Stomach smooth muscle (tissue), 2 donors: Measurements from ENCODE around the gene CDO1.
"Not testable (repeated sequence)": the region's sequence is repeated elsewhere in the genome, so short reads cannot be mapped to it uniquely, and the experiment has no call there.

ENCODE experiments used
- H3K27ac ChIP-seq: one replicate; pipeline ENCODE4 v1.7.0; 2013; ENCODE audit warnings: mild to moderate bottlenecking, low read length, inconsistent platforms
- H3K27me3 ChIP-seq, 2 donors: one replicate each; pipeline ENCODE4 v1.7.0; 2013; ENCODE audit warnings: low read length in 2 of 2; ENCODE audit not compliant: insufficient read depth in 2 of 2, control insufficient read depth in 1 of 2
- H3K36me3 ChIP-seq, 2 donors: one replicate each; pipeline ENCODE4 v1.7.0; 2013; ENCODE audit warnings: low read length in 2 of 2; ENCODE audit not compliant: control insufficient read depth in 2 of 2, insufficient read depth in 2 of 2
- H3K4me1 ChIP-seq: one replicate; pipeline ENCODE4 v1.7.0; 2013; ENCODE audit warnings: low read length; ENCODE audit not compliant: control insufficient read depth, insufficient read depth
- H3K4me3 ChIP-seq, 2 donors: one replicate each; pipeline ENCODE4 v1.7.0; 2013; ENCODE audit warnings: low read length in 2 of 2
- H3K9ac ChIP-seq, 2 donors: one replicate each; pipeline ENCODE4 v1.7.0; 2013; ENCODE audit warnings: low read length in 2 of 2, mild to moderate bottlenecking in 1 of 2
- H3K9me3 ChIP-seq, 2 donors: one replicate each; pipeline ENCODE4 v1.7.0; 2013; ENCODE audit warnings: low read length in 2 of 2; ENCODE audit not compliant: control insufficient read depth in 2 of 2
- donor health status: healthy.
- donor health status: Pancreatic carcinoma.

CDO1 gene

DNA sequence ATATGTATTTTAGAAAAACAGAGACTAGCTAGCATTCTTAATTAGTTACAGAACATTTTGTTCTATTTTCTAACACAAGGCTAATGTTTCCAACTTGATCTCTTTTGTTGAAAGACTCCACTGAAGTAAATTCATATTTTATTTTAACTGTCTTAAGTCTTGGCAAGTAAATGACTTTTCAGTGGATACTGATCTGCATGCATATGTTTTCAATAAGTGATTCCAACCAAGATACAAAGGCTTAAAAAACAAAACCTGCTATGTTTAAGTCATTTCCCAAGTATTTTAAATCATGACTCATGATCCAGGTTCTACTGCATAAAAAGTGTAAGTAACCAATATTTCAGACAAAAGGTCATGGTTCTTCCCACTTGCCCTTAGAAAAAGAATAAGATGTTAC is 5.7 kb downstream of the CDO1 start:
- peaks cover 4 to 17% of the 10 kb centered on the region in 2 donors for H3K27me3 ChIP-seq
- H3K27ac ChIP-seq = no peak overlapping the region
- H3K4me1 ChIP-seq = no peaks in the 10 kb centered on the region
- H3K36me3 ChIP-seq = peaks cover 0 to 2% of the 10 kb centered on the region in 2 donors
- H3K4me3 ChIP-seq = no peak overlapping the region
- no peaks in the 10 kb centered on the region for H3K9me3 ChIP-seq
- no peak overlapping the region for H3K9ac ChIP-seq

- H3K36me3 ChIP-seq = peaks cover 0 to 2% of the 10 kb centered on the region in 2 donors
Measured at GRCh38 chr5:115809946-115810345, 6.5 kb downstream of the CDO1 start.

DNA sequence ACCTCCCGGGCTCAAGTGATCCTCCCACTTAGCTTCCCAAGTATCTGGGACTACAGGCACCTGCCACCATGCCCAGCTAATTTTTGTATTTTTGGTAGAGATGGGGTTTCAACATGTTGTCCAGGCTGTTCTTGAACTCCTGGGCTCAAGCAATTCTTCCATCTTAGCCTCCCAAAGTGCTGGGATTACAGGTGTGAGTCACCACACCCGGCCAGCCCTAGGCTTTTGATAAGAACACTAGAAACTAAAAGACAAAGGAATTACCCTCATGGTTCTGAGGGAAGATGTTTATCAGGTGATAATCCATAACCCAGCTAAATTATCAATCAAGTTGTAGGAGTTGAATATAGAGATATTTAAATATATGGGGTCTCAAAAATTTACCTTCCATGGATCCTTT is 8.4 kb downstream of the CDO1 start:
- H3K27me3 ChIP-seq, H3K9ac ChIP-seq, H3K9me3 ChIP-seq, H3K27ac ChIP-seq, H3K4me1 ChIP-seq, H3K4me3 ChIP-seq, H3K36me3 ChIP-seq: not testable (repeated sequence)

More at GRCh38 chr5:115809946-115810345, 6.5 kb downstream of the CDO1 start:
- Histone ChIP-seq H3K4me3 (no peak overlapping the region), H3K27ac (no peak overlapping the region), H3K27me3 (peaks cover 0 to 9% of the 10 kb centered on the region in 2 donors), H3K9ac (no peak overlapping the region), H3K4me1 (no peaks in the 10 kb centered on the region), H3K9me3 (no peaks in the 10 kb centered on the region)

- Histone ChIP-seq H3K9ac (no peak overlapping the region), H3K9me3 (no peaks in the 10 kb centered on the region), H3K36me3 (peaks cover 0 to 2% of the 10 kb centered on the region in 2 donors), H3K4me1 (no peaks in the 10 kb centered on the region), H3K27me3 (no peaks in the 10 kb centered on the region), H3K4me3 (no peak overlapping the region), H3K27ac (no peak overlapping the region)
Measured at GRCh38 chr5:115807654-115808052, 8.8 kb downstream of the CDO1 start.

- Histone ChIP-seq H3K27me3 (no peaks in the 10 kb centered on the region), H3K9me3 (no peaks in the 10 kb centered on the region), H3K4me3 (no peak overlapping the region), H3K9ac (no peak overlapping the region), H3K27ac (no peak overlapping the region), H3K4me1 (no peaks in the 10 kb centered on the region), H3K36me3 (peaks cover 0 to 2% of the 10 kb centered on the region in 2 donors)
Measured at GRCh38 chr5:115806986-115807653, 9.3 kb downstream of the CDO1 start.

DNA sequence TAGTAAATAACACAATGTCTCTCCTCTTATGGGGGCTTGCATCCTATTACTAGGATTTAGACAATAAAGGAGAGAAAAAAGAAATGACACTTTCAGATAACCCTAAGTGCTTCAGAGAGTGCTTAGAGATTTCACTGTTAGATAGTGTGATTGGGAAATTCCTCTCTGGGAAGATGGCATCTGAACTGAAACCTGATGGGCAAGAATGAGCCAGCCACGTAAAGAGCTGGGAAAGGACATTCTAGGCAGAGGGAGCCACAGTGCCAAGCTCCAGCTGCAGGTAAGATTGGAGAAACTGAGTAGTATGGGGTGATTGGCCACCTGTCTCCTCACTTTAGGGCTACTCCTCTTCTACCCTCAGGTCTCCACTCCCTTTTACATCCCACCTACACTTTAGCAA is 14.5 kb downstream of the CDO1 start:
- no peaks in the 10 kb centered on the region for H3K4me1 ChIP-seq
- H3K27me3 ChIP-seq = no peaks in the 10 kb centered on the region
- no peak overlapping the region for H3K4me3 ChIP-seq
- H3K9ac ChIP-seq = no peak overlapping the region
- no peaks in the 10 kb centered on the region for H3K9me3 ChIP-seq
- no peaks in the 10 kb centered on the region for H3K36me3 ChIP-seq
- no peak overlapping the region for H3K27ac ChIP-seq

DNA sequence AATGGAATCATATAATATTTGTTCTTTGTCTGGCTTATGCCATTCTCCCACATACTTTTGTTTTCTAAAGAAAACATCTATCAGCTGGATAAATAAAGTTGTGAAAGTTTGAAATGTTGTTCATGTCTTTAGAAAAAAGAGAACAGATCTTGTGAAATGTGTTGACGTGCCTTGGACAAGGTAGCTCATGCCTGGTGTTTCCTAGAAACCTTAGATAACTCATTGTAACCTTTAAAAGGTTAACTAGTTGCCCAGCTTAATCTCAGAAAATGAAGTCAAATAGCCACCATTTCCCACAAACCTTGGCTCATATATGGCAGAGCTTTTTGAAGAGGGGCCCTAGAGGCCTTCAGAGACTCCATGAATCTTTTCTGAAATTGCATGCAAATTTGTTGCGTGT is 15.3 kb downstream of the CDO1 start:
- Histone ChIP-seq H3K4me3 (no peak overlapping the region), H3K27ac (no peak overlapping the region), H3K9ac (no peak overlapping the region), H3K9me3 (no peaks in the 10 kb centered on the region), H3K4me1 (no peaks in the 10 kb centered on the region), H3K36me3 (no peaks in the 10 kb centered on the region), H3K27me3 (no peaks in the 10 kb centered on the region)

DNA sequence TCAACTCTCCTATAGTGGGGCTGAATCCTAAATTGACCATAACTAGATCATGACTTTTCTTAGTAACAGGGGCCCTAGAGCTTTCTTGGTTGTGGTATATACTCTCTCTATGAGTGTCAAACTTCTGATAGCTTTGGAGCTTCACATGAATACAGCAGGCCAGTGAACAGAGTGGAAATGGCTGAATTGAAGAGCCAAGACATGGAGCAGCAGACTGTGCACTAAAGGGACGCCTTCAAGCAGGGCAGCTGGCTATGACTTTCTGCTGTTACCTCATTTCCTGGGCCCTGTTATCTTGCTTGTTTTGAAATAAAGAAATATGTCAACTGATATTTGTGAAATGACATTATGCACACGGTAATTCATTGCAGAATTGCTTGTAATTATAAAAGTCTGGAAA is 16.4 kb downstream of the CDO1 start:
- Histone ChIP-seq H3K4me3 (no peak overlapping the region), H3K9ac (no peak overlapping the region), H3K27ac (no peak overlapping the region), H3K36me3 (no peaks in the 10 kb centered on the region), H3K4me1 (no peaks in the 10 kb centered on the region), H3K9me3 (no peaks in the 10 kb centered on the region), H3K27me3 (no peaks in the 10 kb centered on the region)

GRCh38 chr5:115798252-115798651 is 18.2 kb downstream of the CDO1 start:
- H3K36me3 ChIP-seq = no peaks in the 10 kb centered on the region
- H3K27ac ChIP-seq = no peak overlapping the region
- no peaks in the 10 kb centered on the region for H3K9me3 ChIP-seq
- no peak overlapping the region for H3K9ac ChIP-seq
- no peaks in the 10 kb centered on the region for H3K27me3 ChIP-seq
- H3K4me3 ChIP-seq = no peak overlapping the region
- no peaks in the 10 kb centered on the region for H3K4me1 ChIP-seq

DNA sequence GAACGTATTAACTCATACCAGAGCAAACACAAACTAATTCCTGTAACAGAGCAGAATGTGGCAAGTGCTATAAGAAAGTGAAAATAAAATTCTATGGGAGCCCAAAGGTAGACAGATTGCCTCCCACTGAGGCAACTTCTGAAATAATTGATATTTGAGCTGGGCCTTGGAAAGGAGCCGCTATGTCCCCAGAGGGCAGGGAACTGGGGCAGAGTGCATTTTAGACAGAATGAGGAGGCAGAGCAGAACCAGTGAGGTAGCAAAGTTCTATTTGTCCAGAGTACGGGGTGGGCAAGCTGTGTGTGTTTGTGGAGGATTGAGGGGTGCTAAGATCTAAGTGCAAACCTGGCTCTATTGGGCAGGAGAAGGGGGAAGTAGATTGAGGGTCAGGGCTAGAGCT is 19.8 kb downstream of the CDO1 start:
- Histone ChIP-seq H3K27ac (no peak overlapping the region), H3K4me1 (no peaks in the 10 kb centered on the region), H3K9me3 (no peaks in the 10 kb centered on the region), H3K36me3 (no peaks in the 10 kb centered on the region), H3K9ac (no peak overlapping the region), H3K27me3 (no peaks in the 10 kb centered on the region), H3K4me3 (no peak overlapping the region)

GRCh38 chr5:115795700-115796099 is 20.8 kb downstream of the CDO1 start:
- no peaks in the 10 kb centered on the region for H3K27me3 ChIP-seq
- no peaks in the 10 kb centered on the region for H3K36me3 ChIP-seq
- no peak overlapping the region for H3K4me3 ChIP-seq
- H3K9me3 ChIP-seq = no peaks in the 10 kb centered on the region
- H3K4me1 ChIP-seq = no peaks in the 10 kb centered on the region
- no peak overlapping the region for H3K9ac ChIP-seq
- H3K27ac ChIP-seq = no peak overlapping the region
